H9 (cell line): ENCODE data around the gene TRIM44. TPM values are rescaled to one million over a fixed set of nuclear protein-coding genes. Genes with fewer than 3 reads are reported as not detected.

Experiments used
- DNase-seq: peaks from one replicate; pipeline ENCODE4 v3.0.0-alpha.2; 2017
- H2AFZ ChIP-seq: one replicate; pipeline ENCODE4 v1.6.1; 2013; ENCODE audit warnings: mild to moderate bottlenecking, low read length, control low read depth, moderate library complexity
- H2AK5ac ChIP-seq: 2 replicates; pipeline ENCODE4 v1.6.1; 2013; ENCODE audit warnings: low read length, control low read depth, mixed read lengths; ENCODE audit not compliant: insufficient read length
- H2BK120ac ChIP-seq: one replicate; pipeline ENCODE4 v1.6.1; 2013; ENCODE audit warnings: low read depth, mild to moderate bottlenecking, low read length, control low read depth, inconsistent platforms; ENCODE audit not compliant: poor library complexity, severe bottlenecking
- H2BK12ac ChIP-seq: 2 replicates; pipeline ENCODE4 v1.6.1; 2013; ENCODE audit warnings: low read length, control low read depth, mixed read lengths, low read depth; ENCODE audit not compliant: insufficient read length
- H2BK15ac ChIP-seq: 2 replicates; pipeline ENCODE4 v1.6.1; 2013; ENCODE audit warnings: low read depth, low read length, control low read depth
- H2BK20ac ChIP-seq: one replicate; pipeline ENCODE4 v1.6.1; 2013; ENCODE audit warnings: low read depth, mild to moderate bottlenecking, low read length, control low read depth, inconsistent platforms; ENCODE audit not compliant: poor library complexity, severe bottlenecking
- H2BK5ac ChIP-seq: 2 replicates; pipeline ENCODE4 v1.6.1; 2013; ENCODE audit warnings: low read length, control low read depth, mixed read lengths; ENCODE audit not compliant: insufficient read length
- H3K14ac ChIP-seq: 2 replicates; pipeline ENCODE4 v1.6.1; 2013; ENCODE audit warnings: low read length, control low read depth; ENCODE audit not compliant: insufficient read depth
- H3K18ac ChIP-seq: 2 replicates; pipeline ENCODE4 v1.6.1; 2013; ENCODE audit warnings: low read depth, mild to moderate bottlenecking, mixed read lengths, low read length, control low read depth; ENCODE audit not compliant: insufficient read length
- H3K23ac ChIP-seq: 2 replicates; pipeline ENCODE4 v1.6.1; 2013; ENCODE audit warnings: low read length, control low read depth, mixed read lengths, low read depth; ENCODE audit not compliant: insufficient read length
- H3K23me2 ChIP-seq: 2 replicates; pipeline ENCODE4 v1.6.1; 2013; ENCODE audit warnings: low read depth, mild to moderate bottlenecking, mixed read lengths, low read length, control low read depth; ENCODE audit not compliant: insufficient read length, poor library complexity, severe bottlenecking
- H3K27ac ChIP-seq: 2 replicates; pipeline ENCODE4 v1.5.1; 2013; ENCODE audit warnings: low read length, control low read depth, mixed read lengths, low read depth; ENCODE audit not compliant: insufficient read length
- H3K27me3 ChIP-seq: 2 replicates; pipeline ENCODE4 v1.6.1; 2013; ENCODE audit warnings: low read length, control low read depth, inconsistent platforms; ENCODE audit not compliant: insufficient read depth
- H3K4ac ChIP-seq: 2 replicates; pipeline ENCODE4 v1.6.1; 2013; ENCODE audit warnings: low read depth, mild to moderate bottlenecking, control low read depth, inconsistent platforms, low read length, moderate library complexity
- H3K4me1 ChIP-seq: 2 replicates; pipeline ENCODE4 v1.6.1; 2013; ENCODE audit warnings: low read length, control low read depth, inconsistent platforms; ENCODE audit not compliant: insufficient read depth
- H3K4me2 ChIP-seq: 2 replicates; pipeline ENCODE4 v1.6.1; 2013; ENCODE audit warnings: low read length, control low read depth, mixed read lengths; ENCODE audit not compliant: insufficient read length, insufficient read depth
- H3K56ac ChIP-seq: 2 replicates; pipeline ENCODE4 v1.6.1; 2013; ENCODE audit warnings: low read depth, mild to moderate bottlenecking, mixed read lengths, low read length, control low read depth; ENCODE audit not compliant: insufficient read length
- H3K79me1 ChIP-seq: 2 replicates; pipeline ENCODE4 v1.6.1; 2013; ENCODE audit warnings: low read depth, mild to moderate bottlenecking, moderate library complexity, low read length, control low read depth, inconsistent platforms; ENCODE audit not compliant: insufficient read depth, poor library complexity, severe bottlenecking
- H3K79me2 ChIP-seq: 2 replicates; pipeline ENCODE4 v1.6.1; 2013; ENCODE audit warnings: low read length, control low read depth, inconsistent platforms; ENCODE audit not compliant: insufficient read depth
- H3K9ac ChIP-seq: 2 replicates; pipeline ENCODE4 v1.6.1; 2013; ENCODE audit warnings: low read length, control low read depth, mixed read lengths; ENCODE audit not compliant: insufficient read length; ENCODE audit errors: extremely low read depth
- H3K9me3 ChIP-seq: one replicate; pipeline ENCODE4 v1.6.1; 2013; ENCODE audit warnings: low read depth, low read length, inconsistent platforms; ENCODE audit not compliant: control insufficient read depth
- H3T11ph ChIP-seq: one replicate; pipeline ENCODE4 v1.6.1; 2013; ENCODE audit warnings: mild to moderate bottlenecking, low read length, control low read depth, inconsistent platforms
- H4K20me1 ChIP-seq: one replicate; pipeline ENCODE4 v1.6.1; 2013; ENCODE audit not compliant: control insufficient read depth, insufficient read length, insufficient read depth
- H4K5ac ChIP-seq: 2 replicates; pipeline ENCODE4 v1.6.1; 2013; ENCODE audit warnings: low read depth, mild to moderate bottlenecking, mixed read lengths, low read length, control low read depth; ENCODE audit not compliant: insufficient read length
- H4K8ac ChIP-seq: replicated peaks from 2 replicates; pipeline ENCODE4 v1.6.1; 2013; ENCODE audit warnings: low read length, control low read depth, mixed read lengths, low read depth; ENCODE audit not compliant: insufficient read length
- H4K91ac ChIP-seq: 2 replicates; pipeline ENCODE4 v1.6.1; 2013; ENCODE audit warnings: low read depth, mild to moderate bottlenecking, moderate library complexity, mixed read lengths, low read length, control low read depth; ENCODE audit not compliant: insufficient read length
- H3K27ac Mint-ChIP-seq, 3 experiments: 2 replicates in 2 of 3; 3 replicates in 1 of 3; pipeline ENCODE4 v1.8.0; 2020 to 2021; ENCODE audit warnings: mixed read lengths in 3 of 3, mild to moderate bottlenecking in 1 of 3, moderate library complexity in 1 of 3
- H3K27me3 Mint-ChIP-seq: 2 replicates; pipeline ENCODE4 v1.8.0; 2021; ENCODE audit warnings: low read depth, mild to moderate bottlenecking, moderate library complexity, mixed read lengths
- H3K36me3 Mint-ChIP-seq, 3 experiments: 2 replicates in 2 of 3; 3 replicates in 1 of 3; pipeline ENCODE4 v1.8.0; 2020 to 2021; ENCODE audit warnings: low read depth in 3 of 3, mixed read lengths in 3 of 3; ENCODE audit not compliant: insufficient read depth in 1 of 3
- H3K4me1 Mint-ChIP-seq, 2 experiments: 2 replicates each; pipeline ENCODE4 v1.8.0; 2020; ENCODE audit warnings: mixed read lengths in 2 of 2
- H3K4me3 Mint-ChIP-seq, 2 experiments: 2 replicates in 1 of 2; 3 replicates in 1 of 2; pipeline ENCODE4 v1.8.0; 2020 to 2021; ENCODE audit warnings: mild to moderate bottlenecking in 2 of 2, mixed read lengths in 2 of 2, moderate library complexity in 1 of 2
- H3K9me3 Mint-ChIP-seq, 2 experiments: 2 replicates in 1 of 2; 3 replicates in 1 of 2; pipeline ENCODE4 v1.8.0; 2020; ENCODE audit warnings: mild to moderate bottlenecking in 2 of 2, mixed read lengths in 2 of 2, moderate library complexity in 1 of 2
- CTCF ChIP-seq: fragments of 200-600 bp; sonication (generic); conservative IDR thresholded peaks from 3 replicates; pipeline ENCODE4 v1.8.0; 2021; ENCODE audit warnings: antibody characterized with exemption, mild to moderate bottlenecking
- WGBS: extraction: QIAGEN DNeasy Blood & Tissue Kit; methylation state at CpG from one replicate; pipeline ENCODE4 v1.1.7; 2013; ENCODE audit warnings: missing lambda C conversion rate, low lambda C conversion rate, mixed read lengths; ENCODE audit not compliant: insufficient read length; ENCODE audit errors: extremely low coverage; 5-methylcytosine and 5-hydroxymethylcytosine counted together
- total RNA-seq: library from RNA; stranded (reverse); gene quantifications from 2 replicates; pipeline ENCODE4 v1.2.1, GENCODE V29; 2021

TRIM44 gene
- total RNA-seq, 1 experiment from 2014 or later = 37.7 TPM

- Histone ChIP-seq H3K23me2 (no peaks in the 10 kb centered on the region), H3K18ac (no peak overlapping the region), H3T11ph (no peak overlapping the region), H2BK5ac (no peak overlapping the region), H3K14ac (no peak overlapping the region), H3K27me3 (no peaks in the 10 kb centered on the region), H3K27ac (no peak overlapping the region), H3K4ac (no peak overlapping the region), H3K4me2 (no peak overlapping the region), H2AFZ (no peak overlapping the region), H3K79me1 (no peaks in the 10 kb centered on the region), H4K5ac (no peak overlapping the region), H3K23ac (no peak overlapping the region), H3K4me1 (no peaks in the 10 kb centered on the region), H4K91ac (no peak overlapping the region), H4K20me1 (no peaks in the 10 kb centered on the region), H3K9ac (no peak overlapping the region), H2BK15ac (no peak overlapping the region), H3K79me2 (no peaks in the 10 kb centered on the region), H2AK5ac (no peak overlapping the region), H3K9me3 (no peaks in the 10 kb centered on the region), H2BK12ac (no peak overlapping the region), H2BK120ac (no peak overlapping the region), H4K8ac (no peak overlapping the region), H2BK20ac (no peak overlapping the region), H3K56ac (no peak overlapping the region)
- H3K27ac Mint-ChIP-seq = no peak overlapping the region
- no peak for TF ChIP-seq CTCF
- no peak for DNase-seq
- H3K4me3 Mint-ChIP-seq = no peak overlapping the region
- H3K27me3 Mint-ChIP-seq = no peaks in the 10 kb centered on the region
- H3K36me3 Mint-ChIP-seq = peaks cover 4 to 18% (median 6%) of the 10 kb centered on the region in 3 experiments
- WGBS = no CpG with 5 or more reads among the region's 4 CpGs
- peaks cover 0 to 9% of the 10 kb centered on the region in 2 experiments; a peak in 2 of 4 replicates for H3K4me1 Mint-ChIP-seq
- H3K9me3 Mint-ChIP-seq = peaks cover 15 to 18% of the 10 kb centered on the region in 2 experiments
Observed at GRCh38 chr11:35839368-35840161, 177.0 kb downstream of the TRIM44 start.
